ENCODE measurements around the gene ZSCAN20.

GRCh38 chr1:33541966-33542365 is 69.5 kb downstream of the ZSCAN20 start:
- TF ChIP-seq CTCF (optimal IDR thresholded peaks at IDR 0.05 in 1 of 3, IDR thresholded peaks at IDR 0.05 in 1 of 3, conservative IDR thresholded peaks at IDR 0.05 in 1 of 3; ENCODE audit: extremely low read depth in 1 of 3, insufficient read depth in 2 of 3, low read length in 3 of 3) (no peak), EZH2 (IDR thresholded peaks at IDR 0.05; ENCODE audit: low read length) (no peak)

Measured in keratinocyte (primary cell).